H1 (cell line): ENCODE measurements around the gene SMIM15. TPM values are rescaled to one million over a fixed set of nuclear protein-coding genes. Genes with fewer than 3 reads are reported as not detected.

Experiments used
- CTCF ChIA-PET: fragments of 300-600 bp; sonication (Branson Sonifier 250); formaldehyde crosslinking; loops from one replicate; lab custom pipeline; 2021; ENCODE audit not compliant: partially characterized antibody; lab: Charles Lee
- POLR2A ChIA-PET: fragments of 300-600 bp; sonication (Branson Sonifier 250); formaldehyde crosslinking; loops from one replicate; lab custom pipeline; 2021; ENCODE audit warnings: inconsistent platforms; ENCODE audit not compliant: partially characterized antibody; lab: Charles Lee
- DNase-seq, 2 experiments: peaks; one replicate each; pipeline versions ENCODE4 v3.0.0 to v3.0.0-alpha.2; 2010 to 2022; ENCODE audit warnings: low spot score in 2 of 2, low read depth in 1 of 2, mixed read lengths in 1 of 2
- FAIRE-seq: peaks from 2 replicates; lab custom pipeline; 2011; peaks lifted over from hg19 to GRCh38; lab: Jason Lieb, UNC
- H2AFZ ChIP-seq: 2 replicates; pipeline ENCODE4 v1.8.1; 2012; ENCODE audit warnings: low read length, inconsistent platforms
- H2AK5ac ChIP-seq: 2 replicates; pipeline ENCODE4 v1.6.1; 2013; ENCODE audit warnings: low read depth, low read length
- H2BK120ac ChIP-seq: replicated peaks from 2 replicates; pipeline ENCODE3; 2013; ENCODE audit warnings: low read depth, low read length, inconsistent platforms
- H2BK12ac ChIP-seq: 2 replicates; pipeline ENCODE4 v1.6.1; 2013; ENCODE audit warnings: low read depth, low read length
- H2BK15ac ChIP-seq: 2 replicates; pipeline ENCODE4 v1.6.1; 2013; ENCODE audit warnings: low read length
- H2BK20ac ChIP-seq: 2 replicates; pipeline ENCODE4 v1.6.1; 2013; ENCODE audit warnings: low read length
- H2BK5ac ChIP-seq: 2 replicates; pipeline ENCODE4 v1.6.1; 2013; ENCODE audit warnings: low read depth, low read length
- H3K14ac ChIP-seq: 2 replicates; pipeline ENCODE4 v1.6.1; 2013; ENCODE audit warnings: inconsistent platforms; ENCODE audit not compliant: insufficient read length
- H3K18ac ChIP-seq: 2 replicates; pipeline ENCODE4 v1.6.1; 2013; ENCODE audit warnings: low read length; ENCODE audit errors: extremely low read depth
- H3K23ac ChIP-seq: 2 replicates; pipeline ENCODE4 v1.6.1; 2013; ENCODE audit warnings: inconsistent platforms; ENCODE audit not compliant: insufficient read length
- H3K23me2 ChIP-seq: 2 replicates; pipeline ENCODE4 v1.6.1; 2013; ENCODE audit warnings: low read depth, low read length
- H3K27ac ChIP-seq: 2 replicates; pipeline ENCODE4 v1.6.1; 2011; ENCODE audit warnings: low read depth, low read length, inconsistent platforms
- H3K27me3 ChIP-seq, 4 experiments: replicated peaks in 1 of 4; 1 replicate in 1 of 4; 2 replicates in 3 of 4; pipeline versions ENCODE4 v1.6.1 to v1.8.1; 2011 to 2013; ENCODE audit warnings: low read length in 3 of 4, mild to moderate bottlenecking in 3 of 4, inconsistent platforms in 2 of 4, mixed read lengths in 2 of 4, moderate library complexity in 1 of 4; ENCODE audit not compliant: control insufficient read depth in 3 of 4, insufficient read depth in 3 of 4; ENCODE audit errors: extremely low read depth in 1 of 4
- H3K36me3 ChIP-seq, 4 experiments: 2 replicates each; pipeline versions ENCODE4 v1.6.1 to v1.8.1; 2011 to 2013; ENCODE audit warnings: mild to moderate bottlenecking in 4 of 4, low read length in 3 of 4, moderate library complexity in 2 of 4, control low read depth in 1 of 4, inconsistent platforms in 1 of 4; ENCODE audit not compliant: insufficient read depth in 4 of 4, control insufficient read depth in 2 of 4
- H3K4ac ChIP-seq: replicated peaks from 2 replicates; pipeline ENCODE3; 2013; ENCODE audit warnings: low read length, low read depth, mixed read lengths, inconsistent platforms; ENCODE audit not compliant: insufficient read length
- H3K4me1 ChIP-seq, 4 experiments: replicated peaks in 1 of 4; 1 replicate in 1 of 4; 2 replicates in 3 of 4; pipeline versions ENCODE4 v1.6.1 to v1.8.1; 2011 to 2013; ENCODE audit warnings: low read length in 3 of 4, inconsistent platforms in 2 of 4, mixed read lengths in 1 of 4; ENCODE audit not compliant: insufficient read depth in 4 of 4, control insufficient read depth in 3 of 4
- H3K4me2 ChIP-seq, 2 experiments: 2 replicates each; pipeline versions ENCODE4 v1.6.1 to v1.8.1; 2011 to 2013; ENCODE audit warnings: low read depth in 2 of 2, low read length in 2 of 2, control low read depth in 1 of 2, inconsistent platforms in 1 of 2, mild to moderate bottlenecking in 1 of 2; ENCODE audit not compliant: insufficient read depth in 1 of 2
- H3K4me3 ChIP-seq, 4 experiments: fragments of 200-600, 300-600 bp in 1 of 4; sonication (generic), shearing (Covaris generic), sonication (Bioruptor Twin) in 1 of 4; 2 replicates each; pipeline versions ENCODE4 v1.5.1 to v1.8.1; 2011 to 2016; ENCODE audit warnings: low read length in 4 of 4, low read depth in 3 of 4, control low read depth in 2 of 4, inconsistent platforms in 2 of 4, mild to moderate bottlenecking in 2 of 4, mixed read lengths in 1 of 4, moderate library complexity in 1 of 4; ENCODE audit not compliant: insufficient read depth in 2 of 4; ENCODE audit errors: extremely low read depth in 1 of 4
- H3K56ac ChIP-seq: replicated peaks from 2 replicates; pipeline ENCODE3; 2013; ENCODE audit warnings: low read depth, mild to moderate bottlenecking, mixed read lengths, low read length, inconsistent platforms; ENCODE audit not compliant: insufficient read length
- H3K79me1 ChIP-seq: 2 replicates; pipeline ENCODE4 v1.6.1; 2013; ENCODE audit warnings: low read depth, low read length, control low read depth
- H3K79me2 ChIP-seq, 2 experiments: 2 replicates each; pipeline versions ENCODE4 v1.6.1 to v1.8.1; 2012 to 2013; ENCODE audit warnings: low read length in 2 of 2, mild to moderate bottlenecking in 2 of 2, inconsistent platforms in 1 of 2; ENCODE audit not compliant: insufficient read depth in 2 of 2, control insufficient read depth in 1 of 2
- H3K9ac ChIP-seq, 4 experiments: replicated peaks in 1 of 4; 1 replicate in 1 of 4; 2 replicates in 3 of 4; pipeline versions ENCODE4 v1.6.1 to v1.8.1; 2011 to 2013; ENCODE audit warnings: low read depth in 3 of 4, low read length in 3 of 4, control low read depth in 2 of 4, mild to moderate bottlenecking in 2 of 4, moderate library complexity in 2 of 4, inconsistent platforms in 1 of 4; ENCODE audit errors: extremely low read depth in 1 of 4
- H3K9me3 ChIP-seq, 2 experiments: 2 replicates each; pipeline versions ENCODE4 v1.6.1 to v1.8.1; 2012 to 2013; ENCODE audit warnings: mild to moderate bottlenecking in 2 of 2, moderate library complexity in 2 of 2, control low read depth in 1 of 2, inconsistent platforms in 1 of 2, low read depth in 1 of 2, low read length in 1 of 2, mixed read lengths in 1 of 2; ENCODE audit not compliant: insufficient read depth in 2 of 2
- H4K20me1 ChIP-seq, 2 experiments: replicated peaks in 1 of 2; 2 replicates each; pipeline versions ENCODE3 to v1.8.1; 2011 to 2013; ENCODE audit warnings: inconsistent platforms in 2 of 2, low read length in 2 of 2, mild to moderate bottlenecking in 1 of 2; ENCODE audit not compliant: insufficient read depth in 2 of 2, control insufficient read depth in 1 of 2
- H4K5ac ChIP-seq: 2 replicates; pipeline ENCODE4 v1.6.1; 2013; ENCODE audit warnings: low read length, low read depth, mixed read lengths, inconsistent platforms; ENCODE audit not compliant: insufficient read length
- H4K8ac ChIP-seq: 2 replicates; pipeline ENCODE4 v1.8.0; 2013; ENCODE audit warnings: mild to moderate bottlenecking, moderate library complexity, low read length, inconsistent platforms; ENCODE audit not compliant: insufficient read depth; ENCODE audit errors: extremely low read depth
- H4K91ac ChIP-seq: replicated peaks from 2 replicates; pipeline ENCODE3; 2013; ENCODE audit warnings: low read length, mixed read lengths, inconsistent platforms; ENCODE audit not compliant: insufficient read length
- ASH2L ChIP-seq: fragments of 200-600, 300-600 bp; sonication (generic); IDR thresholded peaks from one replicate; pipeline ENCODE4 v1.7.1; 2017; ENCODE audit warnings: low read length
- CBX8 ChIP-seq: fragments of 300-800, 300-1000 bp; sonication (generic); IDR thresholded peaks from 2 replicates; pipeline ENCODE4 v1.7.1; 2016; ENCODE audit warnings: low read depth, low read length, borderline replicate concordance
- CREB1 ChIP-seq: IDR thresholded peaks from 2 replicates; pipeline ENCODE4 v1.6.1; 2012; ENCODE audit warnings: inconsistent platforms
- CTBP2 ChIP-seq: IDR thresholded peaks from 2 replicates; pipeline ENCODE4 v1.7.0; 2011; ENCODE audit warnings: borderline replicate concordance, mild to moderate bottlenecking, moderate library complexity, mixed read lengths, low read length; ENCODE audit not compliant: insufficient read depth, insufficient read length
- EGR1 ChIP-seq: IDR thresholded peaks from 2 replicates; pipeline ENCODE4 v1.6.1; 2011; ENCODE audit warnings: low read depth, low read length, borderline replicate concordance
- GTF2F1 ChIP-seq: IDR thresholded peaks from 2 replicates; pipeline ENCODE4 v1.6.1; 2012; ENCODE audit warnings: low read depth, low read length, improper control_type of control experiment, borderline replicate concordance
- JUN ChIP-seq: IDR thresholded peaks from 2 replicates; pipeline ENCODE4 v1.6.1; 2011; ENCODE audit warnings: low read depth, mild to moderate bottlenecking, improper control_type of control experiment, low read length
- KDM4A ChIP-seq: IDR thresholded peaks from one replicate; pipeline ENCODE4 v1.7.1; 2012; ENCODE audit warnings: low read depth, mild to moderate bottlenecking, moderate library complexity, low read length, inconsistent platforms; ENCODE audit not compliant: severe bottlenecking
- NANOG ChIP-seq: IDR thresholded peaks from 2 replicates; pipeline ENCODE4 v1.6.1; 2011; ENCODE audit warnings: low read length, low read depth, mild to moderate bottlenecking, inconsistent platforms; ENCODE audit not compliant: insufficient read depth, poor library complexity, severe bottlenecking
- RNF2 ChIP-seq: fragments of 200-900, 300-1000 bp; sonication (generic); IDR thresholded peaks from 2 replicates; pipeline ENCODE4 v1.7.1; 2016; ENCODE audit warnings: borderline replicate concordance, low read depth, mild to moderate bottlenecking, antibody characterized with exemption, low read length; ENCODE audit not compliant: poor library complexity, severe bottlenecking; ENCODE audit errors: missing control alignments
- SP4 ChIP-seq: IDR thresholded peaks from 2 replicates; pipeline ENCODE4 v1.6.1; 2012; ENCODE audit warnings: low read length, inconsistent platforms
- TAF1 ChIP-seq: IDR thresholded peaks from 2 replicates; pipeline ENCODE4 v1.6.1; 2011; ENCODE audit warnings: mild to moderate bottlenecking, low read depth, low read length
- WGBS, 2 experiments: shearing (Covaris generic) in 1 of 2; methylation state at CpG; one replicate each; pipeline versions ENCODE4 v1.1.6 to v1.1.7; 2013 to 2015; ENCODE audit warnings: low lambda C conversion rate in 2 of 2, mixed read lengths in 2 of 2, inconsistent platforms in 1 of 2, low coverage in 1 of 2, missing lambda C conversion rate in 1 of 2; ENCODE audit not compliant: insufficient replicate concordance in 2 of 2, insufficient coverage in 1 of 2, insufficient read length in 1 of 2; ENCODE audit errors: extremely low coverage in 1 of 2, missing lambda C conversion rate in 1 of 2; 5-methylcytosine and 5-hydroxymethylcytosine counted together
- polyA plus RNA-seq, 7 experiments: library from polyadenylated mRNA; depleted of rRNA in 3 of 7; stranded (reverse) in 5 of 7; unstranded in 2 of 7; fragments of >200 nt in 5 of 7; fragments of 200-250 nt in 2 of 7; gene quantifications; 1 replicate in 5 of 7; 2 replicates in 1 of 7; 4 replicates in 1 of 7; pipeline versions ENCODE4 v1.2.1 to v1.2.3, GENCODE V29; 2011 to 2013; ENCODE audit warnings: missing spikeins in 2 of 7, mixed read lengths in 2 of 7
- total RNA-seq: library from RNA; stranded (reverse); fragmentation: NEBNext Ultra II Directional; extraction: Animal tissue kit (Norgen Biotek cat#: 25700); gene quantifications from 2 replicates; pipeline ENCODE4 v1.2.1, GENCODE V29; 2021

The SMIM15 gene
- total and polyA plus RNA-seq, 2 of the 8 experiments (the other 6 are each of a cell fraction or from before 2014, with no cell fraction given) = 17.6 to 53.1 TPM

- CTCF ChIA-PET = interaction anchor here (0.6 to 1.9 kb wide), 6 partner anchors 10 to 521 kb away, joined by 3 to 14 read pairs (median 4); no protein-coding TSS in a partner anchor
- Histone ChIP-seq H3K79me2 (no peaks in the 10 kb centered on the region), H3K4me2 (no peak overlapping the region), H2BK20ac (no peak overlapping the region), H3K27ac (no peak overlapping the region), H4K8ac (no peak overlapping the region), H3K4me3 (no peak overlapping the region), H2BK15ac (no peak overlapping the region), H3K56ac (no peak overlapping the region), H2BK12ac (no peak overlapping the region), H3K14ac (no peak overlapping the region), H3K18ac (no peak overlapping the region), H4K91ac (no peak overlapping the region), H3K9me3 (no peaks in the 10 kb centered on the region), H4K5ac (no peak overlapping the region), H3K36me3 (no peaks in the 10 kb centered on the region), H3K79me1 (no peaks in the 10 kb centered on the region), H3K23ac (no peak overlapping the region), H3K9ac (no peak overlapping the region), H3K4ac (no peak overlapping the region), H2AFZ (no peak overlapping the region), H3K4me1 (peaks cover 0 to 2% (median 0%) of the 10 kb centered on the region in 4 experiments; a peak in 2 of 7 replicates), H2BK5ac (no peak overlapping the region), H3K23me2 (no peaks in the 10 kb centered on the region), H2BK120ac (no peak overlapping the region), H2AK5ac (no peak overlapping the region), H4K20me1 (no peaks in the 10 kb centered on the region), H3K27me3 (no peaks in the 10 kb centered on the region)
- TF ChIP-seq RNF2 = no peak
- TF ChIP-seq TAF1 = no peak
- no peak for TF ChIP-seq NANOG
- no peak for TF ChIP-seq CBX8
- no peak for TF ChIP-seq GTF2F1
- no peak for TF ChIP-seq SP4
- no peak for TF ChIP-seq KDM4A
- no peak for TF ChIP-seq CREB1
- TF ChIP-seq ASH2L = no peak
- TF ChIP-seq EGR1 = no peak
- TF ChIP-seq JUN = no peak
- TF ChIP-seq CTBP2 = no peak
- WGBS, 2 experiments = 94% methylated on average over 1 of the region's 1 CpG; no CpG with 5 or more reads in 1 of the 2 experiments
- DNase-seq (no peak), FAIRE-seq (no peak)
- POLR2A ChIA-PET = interaction anchor here (0.7 kb wide), 1 partner anchor 29 kb away, joined by 3 read pairs; no protein-coding TSS in a partner anchor
Observed at GRCh38 chr5:61137835-61138234, 24.4 kb downstream of the SMIM15 start.
